NOMO-1 (cell line): Measurements from ENCODE around the gene ECT2.
"Not testable (repeated sequence)": the region's sequence is repeated elsewhere in the genome, so short reads cannot be mapped to it uniquely, and the experiment has no call there.

Experiments used
- DNase-seq, 2 experiments: peaks; one replicate each; lab custom pipeline; 2025; ENCODE audit not compliant: unreplicated experiment in 2 of 2; lab: John Stamatoyannopoulos, UW

Gene ECT2, protein sequence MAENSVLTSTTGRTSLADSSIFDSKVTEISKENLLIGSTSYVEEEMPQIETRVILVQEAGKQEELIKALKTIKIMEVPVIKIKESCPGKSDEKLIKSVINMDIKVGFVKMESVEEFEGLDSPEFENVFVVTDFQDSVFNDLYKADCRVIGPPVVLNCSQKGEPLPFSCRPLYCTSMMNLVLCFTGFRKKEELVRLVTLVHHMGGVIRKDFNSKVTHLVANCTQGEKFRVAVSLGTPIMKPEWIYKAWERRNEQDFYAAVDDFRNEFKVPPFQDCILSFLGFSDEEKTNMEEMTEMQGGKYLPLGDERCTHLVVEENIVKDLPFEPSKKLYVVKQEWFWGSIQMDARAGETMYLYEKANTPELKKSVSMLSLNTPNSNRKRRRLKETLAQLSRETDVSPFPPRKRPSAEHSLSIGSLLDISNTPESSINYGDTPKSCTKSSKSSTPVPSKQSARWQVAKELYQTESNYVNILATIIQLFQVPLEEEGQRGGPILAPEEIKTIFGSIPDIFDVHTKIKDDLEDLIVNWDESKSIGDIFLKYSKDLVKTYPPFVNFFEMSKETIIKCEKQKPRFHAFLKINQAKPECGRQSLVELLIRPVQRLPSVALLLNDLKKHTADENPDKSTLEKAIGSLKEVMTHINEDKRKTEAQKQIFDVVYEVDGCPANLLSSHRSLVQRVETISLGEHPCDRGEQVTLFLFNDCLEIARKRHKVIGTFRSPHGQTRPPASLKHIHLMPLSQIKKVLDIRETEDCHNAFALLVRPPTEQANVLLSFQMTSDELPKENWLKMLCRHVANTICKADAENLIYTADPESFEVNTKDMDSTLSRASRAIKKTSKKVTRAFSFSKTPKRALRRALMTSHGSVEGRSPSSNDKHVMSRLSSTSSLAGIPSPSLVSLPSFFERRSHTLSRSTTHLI

DNA sequence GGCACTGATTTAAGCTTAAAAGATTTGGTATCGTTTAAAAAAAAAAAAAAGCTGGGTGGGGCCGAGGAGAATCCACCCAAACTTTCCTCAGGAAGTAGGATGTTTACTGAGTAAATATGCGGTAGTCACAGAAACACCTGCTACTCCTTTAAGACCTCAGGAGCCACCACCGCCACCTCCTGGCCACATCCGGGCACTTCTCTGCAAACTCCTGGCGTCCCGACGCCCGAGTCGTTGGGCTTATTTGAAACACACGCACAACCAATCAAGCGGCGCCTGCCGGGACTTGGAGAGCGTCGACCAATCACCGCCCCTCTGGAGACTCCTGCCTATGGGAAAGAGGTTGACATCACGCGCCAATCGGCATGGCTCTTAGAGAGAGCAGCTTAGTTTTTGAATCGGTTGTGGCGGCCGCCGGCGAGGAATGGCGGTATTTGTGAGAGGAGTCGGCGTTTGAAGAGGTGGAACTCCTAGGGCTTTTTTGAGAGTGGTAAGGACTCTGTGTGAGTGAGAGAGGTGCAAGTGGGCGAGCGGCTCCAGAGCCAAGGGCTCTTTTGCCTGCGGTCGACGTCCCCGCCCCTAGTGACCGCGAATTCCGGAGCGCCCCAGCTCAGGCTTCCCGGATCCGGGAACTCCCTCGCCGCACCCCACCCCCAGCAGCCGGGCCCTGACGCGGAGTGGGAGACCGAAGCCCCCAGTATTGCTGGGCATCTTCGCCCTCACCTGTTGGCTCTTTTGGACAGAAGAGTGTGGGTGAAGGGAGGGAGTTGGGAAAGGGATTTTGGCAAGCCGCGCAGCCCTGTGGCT, at the start of gene ECT2:
Gene ECT2, plus strand, starts transcription at position 359 of the 807 bp plus-strand sequence. CDS start 3,805 bp downstream, outside the sequence.
- peak; percentile 100 for DNase-seq

DNA sequence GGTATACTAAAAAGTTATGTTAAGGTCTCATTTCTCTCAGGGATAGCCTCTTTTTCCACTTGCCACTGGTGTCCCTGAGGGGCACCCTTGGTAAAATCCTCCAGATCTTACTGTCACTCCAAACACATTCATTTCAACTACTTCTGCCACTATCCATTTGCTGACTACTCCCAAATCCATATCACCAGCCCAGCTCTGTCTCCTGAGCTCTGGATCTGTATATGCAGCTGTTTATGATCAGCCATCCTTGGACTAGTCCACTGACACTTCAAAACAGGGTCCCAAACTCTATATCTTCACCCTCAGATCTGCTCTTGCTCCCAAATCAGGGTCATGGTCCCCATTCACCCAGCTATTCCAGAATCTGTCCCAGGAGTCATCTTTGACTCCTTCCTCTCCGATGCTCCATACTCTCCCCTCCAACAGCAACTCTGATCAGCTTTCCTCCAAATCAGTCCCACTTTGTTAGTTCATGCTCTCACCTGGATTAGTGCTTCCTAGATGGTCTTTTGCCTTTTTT, 49.5 kb upstream of the ECT2 start:
- no peak for DNase-seq

DNA sequence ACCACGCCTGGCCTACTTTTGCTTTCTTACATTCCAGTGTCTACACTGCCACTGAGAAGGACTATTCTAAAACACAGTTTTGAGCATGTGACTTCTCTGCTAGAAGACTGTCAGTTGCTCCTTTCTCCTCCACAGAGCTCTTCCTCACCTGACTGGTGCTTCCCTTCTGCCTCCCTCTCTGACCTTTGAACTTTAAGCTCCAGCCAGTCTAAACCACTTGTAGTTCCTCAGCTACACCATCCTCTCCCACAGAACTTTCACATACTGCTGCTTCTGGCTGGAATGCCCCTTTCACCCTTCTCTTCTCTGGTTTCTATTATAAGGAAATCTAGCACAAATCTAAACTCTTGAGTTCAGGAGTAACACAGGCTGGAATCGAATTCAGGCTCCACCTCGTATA, 48.8 kb upstream of the ECT2 start:
- no peak for DNase-seq

DNA sequence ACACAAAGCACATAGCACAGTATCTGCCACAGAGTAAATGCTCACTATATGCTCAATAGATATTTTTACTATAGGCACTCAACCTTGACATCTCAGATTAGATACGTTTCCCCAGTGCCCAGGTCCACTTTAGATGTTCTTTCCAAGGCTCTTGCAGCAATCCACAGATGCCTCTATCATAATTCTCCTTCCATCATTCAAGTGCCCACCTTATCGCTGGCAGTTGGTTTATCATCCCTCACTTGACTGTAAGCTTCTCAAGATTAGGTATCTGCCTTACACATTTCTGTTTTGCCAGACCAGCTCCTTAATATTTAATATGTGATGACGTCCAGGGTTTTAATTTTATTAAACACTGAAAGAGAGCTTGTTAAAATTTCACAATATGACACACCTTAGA, 48.3 kb upstream of the ECT2 start:
- no peak for DNase-seq

DNA sequence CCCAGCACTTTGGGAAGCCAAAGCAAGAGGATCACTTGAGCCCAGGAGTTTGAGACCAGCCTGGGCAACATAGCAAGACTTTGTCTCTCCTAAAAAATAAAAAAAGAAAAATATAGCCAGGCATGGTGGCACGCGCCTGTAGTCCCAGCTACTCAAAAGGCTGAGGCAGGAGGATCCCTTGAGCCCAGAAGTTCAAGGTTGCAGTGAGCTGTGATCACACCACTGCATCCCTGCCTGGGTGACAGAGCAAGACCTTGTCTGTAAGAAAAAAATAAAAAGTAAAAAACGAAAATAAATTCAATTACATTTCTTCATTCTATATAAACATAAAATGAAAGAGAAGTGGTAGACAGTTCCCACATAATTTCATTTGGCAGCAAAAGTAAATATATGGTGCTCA, 47.8 kb upstream of the ECT2 start:
- DNase-seq = not testable (repeated sequence)

DNA sequence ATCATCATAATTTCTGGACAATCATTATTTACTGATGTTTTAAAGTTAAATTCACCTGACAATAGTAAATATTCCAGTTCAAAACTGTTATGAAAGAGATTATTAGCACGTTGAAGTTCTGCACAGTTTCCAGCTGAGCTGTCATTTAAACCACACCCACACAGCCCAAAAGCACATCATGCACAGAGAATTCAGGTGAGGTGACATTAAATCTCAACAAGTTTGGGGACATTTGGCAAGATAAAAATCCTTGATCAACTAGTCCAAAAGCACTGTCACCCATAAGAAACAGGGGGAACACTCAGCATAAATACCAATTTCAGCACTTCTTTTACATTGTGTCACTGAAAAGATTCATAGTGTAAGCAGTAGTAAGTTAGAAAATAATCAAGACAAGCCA, 46.5 kb upstream of the ECT2 start:
- no peak for DNase-seq

DNA sequence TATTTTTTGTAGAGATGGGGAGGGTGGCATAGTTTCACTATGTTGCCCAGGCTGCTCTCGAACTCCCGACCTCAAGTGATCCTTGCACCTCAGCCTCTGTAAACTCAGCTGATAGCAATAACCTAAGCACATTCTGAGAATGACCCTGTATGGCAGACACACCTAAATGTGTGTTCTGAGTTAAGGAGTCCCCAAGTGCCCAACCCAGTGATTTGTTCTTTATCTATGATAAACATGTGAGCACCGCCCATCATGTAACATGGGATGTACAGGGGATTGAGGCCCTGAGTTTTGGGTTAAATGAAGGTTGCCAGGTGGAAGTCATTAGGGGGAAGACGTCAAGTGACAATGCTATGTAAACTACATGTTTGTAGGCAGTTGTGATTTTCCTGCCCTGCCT, 45.4 kb upstream of the ECT2 start:
- no peak for DNase-seq

DNA sequence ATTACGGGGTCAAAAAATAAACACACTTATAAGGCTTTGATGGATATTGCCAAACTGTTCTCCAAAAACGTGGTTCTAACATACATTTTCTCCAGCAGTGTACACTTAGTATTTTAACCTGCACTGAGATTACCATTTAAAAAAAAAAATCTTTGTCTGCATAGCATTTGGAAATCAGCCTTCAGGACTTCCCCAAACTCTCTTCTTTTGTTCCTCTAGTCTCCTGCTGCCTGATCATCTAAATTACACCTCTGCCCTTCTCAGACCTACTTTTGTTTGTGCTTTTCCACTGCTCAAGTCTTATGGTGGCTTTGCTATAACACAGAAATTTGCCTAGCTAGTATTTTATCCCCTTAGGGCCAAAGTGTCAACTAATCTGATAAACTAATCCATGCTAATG, 43.5 kb upstream of the ECT2 start:
- peak in 1 of 2 experiments; percentile 52 for DNase-seq

DNA sequence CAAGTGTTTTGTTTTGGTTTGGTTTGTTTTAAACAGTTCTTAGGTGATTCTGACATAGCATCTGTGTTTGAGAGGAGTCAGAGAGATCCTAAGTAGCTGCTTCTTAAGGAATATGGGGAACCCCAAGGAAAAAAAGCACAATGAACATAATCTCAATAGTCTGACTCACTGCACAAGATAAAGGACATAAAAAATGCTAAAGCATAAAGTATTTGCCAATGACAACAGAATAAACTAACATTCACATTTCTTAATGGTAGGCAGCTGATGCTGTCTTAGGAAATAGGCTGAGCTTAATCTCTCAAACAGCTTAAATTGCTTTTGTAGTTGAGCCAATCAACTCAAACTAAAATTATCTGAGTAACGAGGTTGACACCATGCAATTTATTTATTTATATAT, 42.6 kb upstream of the ECT2 start:
- DNase-seq = no peak

DNA sequence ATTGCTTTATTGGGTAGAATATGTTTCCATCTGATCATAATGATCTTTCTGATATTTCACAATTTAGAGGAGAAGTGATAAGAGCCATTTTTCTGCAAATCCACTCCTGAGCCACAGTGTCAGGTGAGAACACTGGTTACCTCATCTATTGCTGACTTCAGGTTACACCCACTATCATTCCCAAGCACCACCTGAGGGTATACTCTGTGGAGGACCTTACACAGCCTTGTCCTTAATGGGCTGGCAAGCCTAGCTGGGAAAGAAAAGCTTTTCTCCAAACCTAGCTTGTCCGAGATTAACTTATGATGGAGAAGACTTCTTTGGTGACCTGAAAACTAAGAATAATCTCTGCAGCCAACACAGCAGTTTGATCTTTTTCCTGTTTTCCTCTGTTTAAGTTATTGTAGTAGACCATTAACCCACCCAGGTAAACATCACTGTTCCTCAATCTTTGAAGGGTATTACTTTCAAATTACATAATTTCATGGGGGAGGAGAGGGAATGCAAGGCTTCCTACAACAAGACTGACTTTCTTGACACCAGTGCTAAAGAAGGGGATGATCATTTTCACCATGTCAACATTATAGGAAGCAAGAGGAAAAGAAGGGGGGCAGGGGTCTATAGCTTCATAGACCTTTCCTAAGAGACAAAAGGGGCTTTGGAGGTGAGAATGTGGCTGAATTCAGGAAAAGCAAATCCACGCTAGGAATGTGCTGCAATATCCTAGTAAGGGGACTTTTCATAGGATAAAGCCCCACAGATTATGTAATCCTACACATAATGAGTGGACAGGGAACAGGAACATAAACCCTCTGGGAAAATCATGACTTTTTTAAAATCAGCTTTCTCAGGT, 41.4 kb upstream of the ECT2 start:
- no peak for DNase-seq

DNA sequence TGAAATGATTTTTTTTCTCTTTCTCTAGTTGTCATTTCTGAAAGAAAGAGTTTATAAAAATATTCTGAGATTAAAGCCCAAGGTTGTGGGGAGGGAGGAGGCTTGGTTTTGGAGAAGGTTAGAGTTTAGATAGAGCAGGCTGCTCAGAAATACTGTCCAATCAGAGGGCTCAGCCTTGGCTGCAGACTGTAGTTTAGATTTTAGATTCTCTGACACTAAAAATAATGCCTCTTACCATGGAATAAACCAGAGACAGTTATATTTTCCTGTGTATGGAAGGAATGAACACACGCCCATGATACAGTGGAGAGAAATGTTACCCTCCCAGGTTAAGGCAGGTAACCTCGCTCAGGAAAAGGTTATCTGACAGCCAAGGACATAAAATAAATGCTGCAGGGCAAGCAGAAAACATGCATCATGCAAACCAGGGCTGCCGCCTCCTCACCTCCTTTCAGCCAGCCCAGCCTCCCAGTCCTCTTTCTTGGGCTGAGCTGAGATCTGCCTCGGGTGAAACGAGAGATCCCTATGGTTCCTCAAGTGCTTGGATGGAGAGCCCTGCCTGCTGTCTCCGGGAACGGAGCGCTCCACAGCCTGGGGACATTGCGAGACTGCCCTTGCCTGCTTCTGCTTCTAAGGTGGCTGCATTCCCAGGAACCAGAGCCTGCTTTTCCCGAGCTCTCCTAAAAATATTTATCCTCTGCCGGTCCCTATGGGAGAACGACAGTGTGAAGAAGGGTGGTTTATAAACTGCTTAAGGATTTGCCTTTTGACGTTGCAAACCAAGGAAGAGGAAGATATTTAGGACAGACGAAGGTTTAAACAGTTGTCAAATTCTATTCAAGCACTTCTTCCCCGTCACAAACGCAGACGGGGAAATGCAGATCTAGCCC, 40.5 kb upstream of the ECT2 start:
- no peak for DNase-seq

DNA sequence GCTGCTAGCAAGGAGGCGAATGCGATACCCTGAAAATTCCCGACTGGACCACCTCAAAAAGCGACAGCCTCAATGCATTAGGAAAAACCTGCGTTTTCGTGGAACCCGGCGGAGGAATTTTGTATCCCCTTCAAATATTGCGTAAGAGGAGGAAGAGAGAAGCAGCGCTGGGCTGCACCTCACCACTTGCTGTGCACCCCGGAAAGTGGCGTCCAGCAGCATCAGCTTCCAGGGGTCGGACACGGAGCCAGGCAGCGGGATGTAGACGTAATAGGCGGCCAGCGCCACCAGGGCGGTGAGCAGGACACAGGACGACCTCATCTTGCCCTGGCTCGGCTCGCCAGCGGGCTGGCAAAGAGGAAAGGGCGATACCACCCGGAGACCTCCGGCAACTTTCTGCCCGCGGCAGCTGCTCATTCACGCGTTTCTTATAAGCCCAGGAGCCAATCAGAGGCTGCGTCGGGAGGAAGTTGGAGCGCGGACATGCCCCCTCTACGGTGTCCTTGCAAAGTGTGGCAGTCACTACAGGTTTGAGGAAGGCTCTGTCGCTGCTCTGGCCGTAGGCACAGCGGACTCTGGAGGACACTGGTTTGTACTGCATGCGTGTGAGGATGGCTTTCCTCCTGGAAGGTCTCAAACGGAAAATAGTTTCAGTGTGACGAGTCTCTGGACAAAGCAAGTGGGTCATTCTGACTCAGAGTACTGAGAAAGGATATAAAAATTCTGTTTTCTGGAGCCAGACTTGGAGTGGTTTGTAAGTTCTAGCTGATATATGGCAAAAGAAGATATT, 39.7 kb upstream of the ECT2 start, which contains the start of gene NCEH1:
Gene NCEH1, minus strand, starts transcription at position 404 of the 790 bp plus-strand sequence. Its CDS starts 83 bp downstream, at position 321.
- DNase-seq = peak; percentile 100

DNA sequence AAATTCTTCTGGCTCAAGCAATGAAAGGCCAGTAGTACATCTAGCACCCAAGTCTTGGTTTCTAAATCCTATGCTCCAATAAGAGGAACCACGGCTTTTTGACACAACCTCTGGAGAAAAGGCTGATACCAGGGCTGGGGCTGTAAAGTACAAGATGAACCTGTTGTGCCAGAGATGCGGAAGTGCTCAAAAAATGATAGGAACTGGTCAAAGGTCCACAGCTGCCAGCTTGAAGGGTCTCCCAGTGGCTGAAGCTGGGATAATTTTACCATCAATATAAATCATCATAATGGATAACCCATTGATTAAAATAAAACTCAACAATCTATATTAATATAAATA, 39.1 kb upstream of the ECT2 start:
- peak; percentile 80 to 91 for DNase-seq

DNA sequence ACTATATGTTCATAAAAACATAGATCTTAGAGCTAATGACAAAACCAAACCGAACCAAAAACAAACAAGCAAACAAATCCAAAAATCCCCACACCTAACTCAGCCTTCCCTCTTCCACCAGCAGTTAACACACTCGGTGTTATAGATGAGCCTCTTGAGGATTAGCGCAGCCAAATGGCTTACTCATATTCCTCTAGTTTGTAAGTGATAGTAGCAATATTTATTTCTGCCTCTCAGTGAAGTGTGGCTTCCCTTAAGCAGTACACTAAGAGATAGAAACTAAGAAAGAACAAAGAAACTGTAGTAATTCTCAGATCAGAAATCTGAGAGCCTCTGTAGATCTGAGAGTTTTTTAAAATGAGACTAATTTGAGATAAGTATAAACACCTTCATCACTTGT, 37.2 kb upstream of the ECT2 start:
- no peak for DNase-seq

DNA sequence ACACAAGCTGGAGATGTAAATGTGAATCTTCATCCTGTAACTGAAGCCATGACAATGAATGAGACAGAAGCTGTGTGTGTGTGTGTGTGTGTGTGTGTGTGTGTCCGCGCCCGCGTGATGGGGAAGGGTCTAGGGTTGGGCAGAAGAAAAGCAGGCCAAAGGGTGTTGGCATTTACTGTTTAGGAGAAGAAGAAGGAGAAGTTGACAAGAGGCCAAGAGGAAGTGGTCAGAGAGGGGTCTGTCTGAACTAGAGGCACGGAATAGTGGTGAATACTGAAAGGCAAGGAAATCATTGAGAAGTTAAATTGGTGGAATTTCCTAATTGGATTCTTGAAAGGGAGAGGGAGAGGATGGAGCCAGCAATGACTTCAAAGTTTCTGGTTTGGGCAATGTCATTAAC, 34.0 kb upstream of the ECT2 start:
- peak; percentile 84 to 89 for DNase-seq

DNA sequence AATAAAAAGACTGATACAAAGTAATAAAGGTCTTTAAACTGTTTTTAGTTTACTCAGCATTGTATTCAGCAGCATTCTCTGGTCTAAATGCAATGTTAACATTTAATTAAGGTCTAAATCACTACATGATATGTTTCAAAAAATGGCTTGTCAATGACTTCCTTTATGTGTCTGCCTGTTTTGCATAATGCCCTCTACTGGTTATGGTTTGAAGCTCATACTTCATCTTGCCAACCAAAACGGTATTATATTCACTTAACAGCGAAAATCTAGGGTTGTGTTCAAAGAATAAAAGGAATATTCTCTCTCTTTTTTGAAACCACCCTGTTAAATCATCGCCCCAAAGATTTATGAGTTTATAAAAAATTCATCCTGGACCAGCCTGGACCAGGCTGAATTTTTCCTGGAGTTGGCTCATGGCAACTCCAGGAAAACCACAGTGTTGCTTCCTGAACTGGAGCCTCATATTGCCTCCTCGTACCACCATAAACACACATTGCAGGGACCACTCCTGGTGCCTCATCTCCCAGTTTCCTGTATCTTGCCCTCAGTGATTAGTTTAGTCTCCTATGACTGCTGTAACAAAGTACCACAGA, 32.9 kb upstream of the ECT2 start:
- DNase-seq = peak; percentile 21 to 66

DNA sequence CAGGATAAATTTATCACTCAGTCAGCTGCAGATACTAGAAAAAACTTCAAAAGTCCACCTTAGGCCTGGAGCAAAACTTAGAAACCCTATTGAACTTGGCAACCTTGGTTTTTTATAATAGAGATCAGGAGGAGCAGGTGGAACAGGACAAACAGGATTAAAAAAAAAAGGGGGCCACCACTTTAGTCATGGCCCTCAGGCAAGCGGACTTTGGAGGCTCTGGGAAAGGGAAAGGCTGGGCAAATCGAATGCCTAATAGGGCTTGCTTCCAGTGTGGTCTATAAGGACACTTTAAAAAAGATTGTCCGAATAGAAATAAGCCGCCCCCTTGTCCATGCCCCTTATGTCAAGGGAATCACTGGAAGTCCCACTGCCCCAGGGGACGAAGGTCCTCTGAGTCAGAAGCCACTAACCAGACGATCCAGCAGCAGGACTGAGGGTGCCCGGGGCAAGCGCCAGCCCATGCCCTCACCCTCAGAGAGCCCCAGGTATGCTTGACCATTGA, 27.9 kb upstream of the ECT2 start:
- not testable (repeated sequence) for DNase-seq
